RWPE2 (cell line): ENCODE results near the gene AMELY.
"Not testable (repeated sequence)": the region's sequence is repeated elsewhere in the genome, so short reads cannot be mapped to it uniquely, and the experiment has no call there.

Experiments
- ATAC-seq: fragments of 200-7000 bp; cut with Tn5 transposase; 3 replicates; pipeline ENCODE4 v1.9.1; 2021; ENCODE audit warnings: low read depth
- DNase-seq: peaks from one replicate; pipeline ENCODE4 v3.0.0-alpha.2; 2020; ENCODE audit warnings: low spot score
- H3K27ac ChIP-seq: fragments of 450-650 bp; 2 replicates; pipeline ENCODE4 v1.5.1; 2017; ENCODE audit warnings: mild to moderate bottlenecking; ENCODE audit not compliant: poor library complexity, severe bottlenecking
- H3K27me3 ChIP-seq: fragments of 250-450 bp; sonication (Bioruptor Pico); 2 replicates; pipeline ENCODE4 v1.5.1; 2021; ENCODE audit warnings: mild to moderate bottlenecking, moderate library complexity; ENCODE audit not compliant: insufficient read depth, poor library complexity, severe bottlenecking
- H3K36me3 ChIP-seq: fragments of 250-450 bp; sonication (Bioruptor Pico); 2 replicates; pipeline ENCODE4 v1.5.1; 2020; ENCODE audit warnings: low read depth, mild to moderate bottlenecking, moderate library complexity
- H3K4me1 ChIP-seq: fragments of 250-450 bp; sonication (Bioruptor Pico); 2 replicates; pipeline ENCODE4 v1.5.1; 2021; ENCODE audit warnings: mild to moderate bottlenecking, moderate library complexity; ENCODE audit not compliant: insufficient read depth, poor library complexity, severe bottlenecking
- H3K4me3 ChIP-seq: fragments of 250-450 bp; sonication (Bioruptor Pico); 2 replicates; pipeline ENCODE4 v1.5.1; 2021; ENCODE audit warnings: mild to moderate bottlenecking, moderate library complexity; ENCODE audit not compliant: severe bottlenecking
- H3K9me3 ChIP-seq: fragments of 250-450 bp; sonication (Bioruptor Pico); 2 replicates; pipeline ENCODE4 v1.5.1; 2021; ENCODE audit warnings: mild to moderate bottlenecking, moderate library complexity; ENCODE audit not compliant: severe bottlenecking
- CTCF ChIP-seq: fragments of 450-650 bp; IDR thresholded peaks from one replicate; pipeline ENCODE4 v1.5.1; 2017; ENCODE audit warnings: mild to moderate bottlenecking, moderate library complexity; ENCODE audit not compliant: poor library complexity, severe bottlenecking

AMELY gene

GRCh38 chrY:6895236-6895635, 16.3 kb downstream of the AMELY start:
- ATAC-seq (no peak), DNase-seq (no peak)
- H3K4me1 ChIP-seq, result no peaks in the 10 kb centered on the region
- H3K36me3 ChIP-seq, result no peaks in the 10 kb centered on the region
- no peak for TF ChIP-seq CTCF
- H3K9me3 ChIP-seq, result no peaks in the 10 kb centered on the region
- H3K27me3 ChIP-seq, result no peaks in the 10 kb centered on the region
- no peak overlapping the region for H3K4me3 ChIP-seq
- no peak overlapping the region for H3K27ac ChIP-seq

GRCh38 chrY:6894496-6894895, 17.1 kb downstream of the AMELY start:
- TF ChIP-seq CTCF, result no peak
- Histone ChIP-seq H3K36me3 (no peaks in the 10 kb centered on the region), H3K27ac (no peak overlapping the region), H3K4me1 (no peaks in the 10 kb centered on the region), H3K27me3 (no peaks in the 10 kb centered on the region), H3K4me3 (no peak overlapping the region), H3K9me3 (no peaks in the 10 kb centered on the region)
- DNase-seq (no peak), ATAC-seq (no peak)

GRCh38 chrY:6849384-6849783, 62.2 kb downstream of the AMELY start:
- ATAC-seq, result no peak
- no peak for TF ChIP-seq CTCF
- Histone ChIP-seq H3K4me1 (no peaks in the 10 kb centered on the region), H3K36me3 (no peaks in the 10 kb centered on the region), H3K27ac (no peak overlapping the region), H3K4me3 (no peak overlapping the region), H3K9me3 (no peaks in the 10 kb centered on the region), H3K27me3 (no peaks in the 10 kb centered on the region)
- DNase-seq, result no peak

- not testable (repeated sequence) for DNase-seq, H3K27ac ChIP-seq, H3K36me3 ChIP-seq, H3K4me3 ChIP-seq, ATAC-seq, H3K27me3 ChIP-seq, H3K9me3 ChIP-seq, H3K4me1 ChIP-seq
These were observed 68.9 kb downstream of the AMELY start for GRCh38 chrY:6842650-6843049.
